ENCODE measurements around the gene FTSJ3.
"Not testable (repeated sequence)": the region's sequence is repeated elsewhere in the genome, so short reads cannot be mapped to it uniquely, and the experiment has no call there.

DNA sequence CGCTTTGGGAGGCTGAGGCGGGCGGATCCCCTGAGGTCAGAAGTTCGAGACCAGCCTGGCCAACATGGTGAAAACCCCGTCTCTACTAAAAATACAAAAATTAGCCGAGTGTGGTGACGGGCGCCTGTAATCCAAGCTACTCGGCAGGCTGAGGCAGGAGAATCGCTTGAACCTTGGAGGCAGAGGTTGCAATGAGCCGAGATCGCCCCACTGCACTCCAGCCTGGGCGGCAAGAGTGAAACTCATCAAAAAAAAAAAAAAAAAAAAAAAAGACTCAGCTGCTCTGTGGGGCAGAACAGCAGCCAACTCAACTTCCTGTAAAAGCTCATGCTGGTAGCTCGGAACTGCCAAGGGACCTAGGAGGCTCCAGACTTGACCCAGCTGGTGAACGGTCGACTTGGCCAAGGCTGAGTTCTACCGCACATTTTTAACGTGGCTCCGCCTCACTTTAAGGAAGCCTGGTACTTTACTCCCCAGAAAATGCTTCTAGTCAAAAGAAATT is 16.0 kb upstream of the FTSJ3 start:
- not testable (repeated sequence) for TF ChIP-seq CTCF (conservative IDR thresholded peaks at IDR 0.05); ZFX (IDR thresholded peaks at IDR 0.05)

All from C4-2B (cell line).